Measurements from ENCODE around the gene COPRS. TPM values are rescaled to one million over a fixed set of nuclear protein-coding genes. Genes with fewer than 3 reads are reported as not detected.

COPRS gene
- total and polyA plus RNA-seq, 2 experiments from 2014 or later: 51.5 to 62.6 TPM

- no peaks in the 10 kb centered on the region for H3F3A ChIP-seq (replicated peaks; ENCODE audit: low read depth)
- H3K36me3 ChIP-seq (ENCODE audit: insufficient read depth): peaks cover 7% of the 10 kb centered on the region; the same call in 1 of the 2 replicates
- no peaks in the 10 kb centered on the region for H3K9me3 Mint-ChIP-seq
- peaks cover 3% of the 10 kb centered on the region for H3K27me3 Mint-ChIP-seq (ENCODE audit: insufficient read depth, low read depth, poor library complexity)
- H3K4me1 ChIP-seq (ENCODE audit: insufficient read depth): peaks cover 8% of the 10 kb centered on the region; the same call in 1 of the 2 replicates
- no peaks in the 10 kb centered on the region for H4K20me1 ChIP-seq (replicated peaks; ENCODE audit: insufficient read depth)
- DNase-seq (ENCODE audit: low spot score): no peak
- H3K36me3 Mint-ChIP-seq (ENCODE audit: low read depth): peaks cover 4% of the 10 kb centered on the region; the same call in 2 of the 3 replicates
- H3K27me3 ChIP-seq (ENCODE audit: insufficient read depth): no peaks in the 10 kb centered on the region
- ATAC-seq: no peak
- H3K79me2 ChIP-seq (replicated peaks; ENCODE audit: insufficient read depth): peaks cover 30% of the 10 kb centered on the region
- TF ChIP-seq CREB1 (CRISPR knock-in tag; IDR thresholded peaks at IDR 0.05; ENCODE audit: low read depth) (no peak), REST (IDR thresholded peaks at IDR 0.05; ENCODE audit: unreplicated experiment) (no peak), STAT1 (IDR thresholded peaks at IDR 0.05; ENCODE audit: unreplicated experiment) (no peak), POLR2AphosphoS5 (IDR thresholded peaks at IDR 0.05; ENCODE audit: low read depth) (no peak), CTCF (conservative IDR thresholded peaks at IDR 0.05; ENCODE audit: low read depth in 2 of 2) (no peak), ZNF114 (CRISPR knock-in tag; IDR thresholded peaks at IDR 0.05) (no peak), EZH2phosphoT487 (IDR thresholded peaks at IDR 0.05; ENCODE audit: unreplicated experiment) (no peak), ZNF462 (CRISPR knock-in tag; IDR thresholded peaks at IDR 0.05) (no peak), JUNB (IDR thresholded peaks at IDR 0.05; ENCODE audit: unreplicated experiment) (no peak), ZNF331 (CRISPR knock-in tag; IDR thresholded peaks at IDR 0.05; ENCODE audit: low read depth) (no peak), ETS1 (IDR thresholded peaks at IDR 0.05) (no peak), EZH2 (IDR thresholded peaks at IDR 0.05; ENCODE audit: low read depth, unreplicated experiment) (no peak), NANOG (IDR thresholded peaks at IDR 0.05; ENCODE audit: borderline replicate concordance) (no peak)
- no peaks in the 10 kb centered on the region for H3K9me2 ChIP-seq (ENCODE audit: insufficient read depth)
- H3K4me2 ChIP-seq: no peak overlapping the region
- no peak overlapping the region for H3K27ac ChIP-seq (ENCODE audit: low read depth)
- H3K4me3 ChIP-seq: no peak overlapping the region
- peak overlapping the region; percentile 90; the same call in 1 of the 2 replicates for H2AFZ ChIP-seq
- no peak overlapping the region for H3K27ac Mint-ChIP-seq
- no peaks in the 10 kb centered on the region; the same call in 2 of the 3 replicates for H3K4me1 Mint-ChIP-seq
- no peak overlapping the region for H3K4me3 Mint-ChIP-seq
Observed at GRCh38 chr17:31903401-31903800, 44.4 kb upstream of the COPRS start.

All from GM23338 (cell line).